ENCODE measurements around the gene GPC3.

GPC3 gene

DNA sequence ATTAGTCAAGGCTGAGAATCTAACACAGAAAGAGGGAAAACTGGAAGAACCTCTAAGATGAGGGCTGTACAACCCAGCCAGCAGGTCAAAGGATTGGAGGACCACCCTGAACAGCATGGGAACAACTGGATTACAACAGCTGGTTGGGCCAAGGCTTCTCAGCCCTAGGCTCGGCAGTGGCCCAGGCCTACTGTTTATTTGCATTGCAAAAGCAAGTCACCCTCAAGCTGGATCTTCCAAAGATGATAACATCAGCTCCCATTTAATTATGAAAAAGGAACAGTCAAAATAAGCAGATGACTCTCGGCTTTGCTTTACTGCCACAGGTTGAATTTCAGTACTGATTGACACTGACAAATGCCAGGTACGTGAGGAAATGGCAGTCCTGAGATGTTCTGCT is 61.8 kb downstream of the GPC3 start:
- TF ChIP-seq, protein P1, sequence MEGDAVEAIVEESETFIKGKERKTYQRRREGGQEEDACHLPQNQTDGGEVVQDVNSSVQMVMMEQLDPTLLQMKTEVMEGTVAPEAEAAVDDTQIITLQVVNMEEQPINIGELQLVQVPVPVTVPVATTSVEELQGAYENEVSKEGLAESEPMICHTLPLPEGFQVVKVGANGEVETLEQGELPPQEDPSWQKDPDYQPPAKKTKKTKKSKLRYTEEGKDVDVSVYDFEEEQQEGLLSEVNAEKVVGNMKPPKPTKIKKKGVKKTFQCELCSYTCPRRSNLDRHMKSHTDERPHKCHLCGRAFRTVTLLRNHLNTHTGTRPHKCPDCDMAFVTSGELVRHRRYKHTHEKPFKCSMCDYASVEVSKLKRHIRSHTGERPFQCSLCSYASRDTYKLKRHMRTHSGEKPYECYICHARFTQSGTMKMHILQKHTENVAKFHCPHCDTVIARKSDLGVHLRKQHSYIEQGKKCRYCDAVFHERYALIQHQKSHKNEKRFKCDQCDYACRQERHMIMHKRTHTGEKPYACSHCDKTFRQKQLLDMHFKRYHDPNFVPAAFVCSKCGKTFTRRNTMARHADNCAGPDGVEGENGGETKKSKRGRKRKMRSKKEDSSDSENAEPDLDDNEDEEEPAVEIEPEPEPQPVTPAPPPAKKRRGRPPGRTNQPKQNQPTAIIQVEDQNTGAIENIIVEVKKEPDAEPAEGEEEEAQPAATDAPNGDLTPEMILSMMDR (conservative IDR thresholded peaks at IDR 0.05; ENCODE audit: control insufficient read depth, insufficient read depth, low read depth, low read length) = no peak
- DNase-seq (ENCODE audit: low read depth) = no peak
- H3K4me3 ChIP-seq (ENCODE audit: control insufficient read depth, low read depth, low read length) = no peak overlapping the region

DNA sequence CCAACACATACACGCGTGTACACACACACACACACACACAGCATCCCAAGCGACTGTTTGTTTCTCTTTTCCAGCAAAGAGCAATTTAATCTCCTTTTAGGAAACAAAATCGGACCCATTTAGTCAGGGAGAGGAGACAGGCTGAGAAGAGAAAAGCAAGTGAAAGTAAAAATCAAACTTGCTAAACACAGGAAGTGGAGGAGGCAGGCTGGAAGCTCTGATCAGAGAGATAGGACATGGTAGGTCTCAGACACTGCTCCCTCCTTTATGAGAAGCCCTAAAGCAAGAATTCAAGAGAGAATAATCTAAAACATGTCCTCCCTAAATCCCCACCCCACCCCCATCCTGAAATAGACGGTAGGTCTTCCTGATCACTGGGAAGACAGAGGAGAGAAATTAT is 62.3 kb downstream of the GPC3 start:
- TF ChIP-seq, protein P1 (conservative IDR thresholded peaks at IDR 0.05; ENCODE audit: control insufficient read depth, insufficient read depth, low read depth, low read length) = no peak
- no peak for DNase-seq (ENCODE audit: low read depth)
- H3K4me3 ChIP-seq (ENCODE audit: control insufficient read depth, low read depth, low read length) = no peak overlapping the region

DNA sequence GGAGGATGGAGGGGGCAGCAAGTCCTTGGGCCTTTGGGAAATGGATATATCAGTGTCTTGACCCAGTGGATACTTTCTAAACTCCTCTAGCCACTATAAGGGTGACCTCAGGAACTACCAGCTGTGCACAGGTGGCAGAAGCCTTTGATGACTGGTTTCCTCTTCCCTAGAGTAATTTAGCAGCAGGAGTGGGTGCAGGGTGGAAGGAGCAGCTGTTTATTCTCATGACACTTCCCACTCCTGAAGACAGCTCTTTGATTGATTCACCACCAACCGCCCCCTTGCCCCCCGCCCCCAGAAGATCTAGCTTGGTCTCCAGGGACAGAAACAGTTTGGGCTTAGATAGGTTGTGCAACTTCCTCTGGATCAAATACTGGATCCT is 63.0 kb downstream of the GPC3 start:
- no peak overlapping the region for H3K4me3 ChIP-seq (ENCODE audit: control insufficient read depth, low read depth, low read length)
- DNase-seq (ENCODE audit: low read depth) = peak; percentile 3
- TF ChIP-seq, protein P1 (conservative IDR thresholded peaks at IDR 0.05; ENCODE audit: control insufficient read depth, insufficient read depth, low read depth, low read length) = no peak

DNA sequence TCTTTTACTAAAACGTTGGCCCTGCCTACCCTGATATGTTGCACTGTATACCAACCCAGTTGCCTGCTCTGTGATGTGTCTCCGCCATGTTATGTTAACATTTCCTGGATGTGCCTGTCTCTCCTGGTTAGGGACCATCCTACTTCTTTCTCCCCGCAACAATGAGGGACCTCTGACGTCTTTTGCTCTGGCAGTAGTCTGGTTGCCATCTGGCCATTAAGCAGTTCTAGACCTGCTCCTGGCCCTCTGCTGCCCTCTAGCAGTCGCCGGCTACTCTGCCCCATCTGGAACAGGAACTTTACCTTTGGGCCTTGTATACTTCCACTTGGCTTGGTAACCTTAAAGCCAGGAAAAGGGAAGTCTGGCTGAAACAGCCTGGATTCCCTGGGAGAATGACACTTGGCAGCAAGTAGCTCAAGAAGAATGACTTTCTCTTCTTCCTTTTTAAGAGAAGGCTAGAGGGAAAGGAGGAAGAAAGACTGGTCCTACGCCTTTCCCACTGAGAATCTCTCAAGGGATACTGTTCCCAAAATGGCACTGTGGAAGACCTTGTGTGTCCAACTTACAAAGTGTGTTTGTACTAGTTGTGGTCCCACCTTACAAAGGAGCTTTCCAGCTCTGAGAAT is 63.5 kb downstream of the GPC3 start:
- peak; percentile 41 for DNase-seq (ENCODE audit: low read depth)
- TF ChIP-seq, protein P1 (conservative IDR thresholded peaks at IDR 0.05; ENCODE audit: control insufficient read depth, insufficient read depth, low read depth, low read length) = peak; percentile 65
- no peak overlapping the region for H3K4me3 ChIP-seq (ENCODE audit: control insufficient read depth, low read depth, low read length)

DNA sequence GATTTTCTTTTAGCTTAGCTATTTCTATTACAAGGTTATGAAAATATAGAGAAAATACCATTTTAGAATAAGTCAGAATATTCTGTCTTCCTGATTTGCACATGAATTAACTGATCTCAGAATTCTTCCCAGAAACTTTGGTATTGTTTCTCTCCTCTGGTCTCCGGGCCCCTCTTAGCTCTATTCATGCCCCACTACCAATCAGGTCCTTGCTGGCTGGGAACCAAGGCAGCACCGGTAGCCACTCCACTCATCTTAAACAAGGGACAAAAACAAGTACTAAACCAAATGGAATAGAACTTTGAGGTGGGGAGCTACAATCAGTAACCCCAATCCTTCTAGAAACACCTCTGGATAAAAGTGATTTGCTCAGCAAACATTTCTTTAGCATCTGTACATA is 64.3 kb downstream of the GPC3 start:
- H3K4me3 ChIP-seq (ENCODE audit: control insufficient read depth, low read depth, low read length) = no peak overlapping the region
- TF ChIP-seq, protein P1 (conservative IDR thresholded peaks at IDR 0.05; ENCODE audit: control insufficient read depth, insufficient read depth, low read depth, low read length) = no peak
- DNase-seq (ENCODE audit: low read depth) = no peak

DNA sequence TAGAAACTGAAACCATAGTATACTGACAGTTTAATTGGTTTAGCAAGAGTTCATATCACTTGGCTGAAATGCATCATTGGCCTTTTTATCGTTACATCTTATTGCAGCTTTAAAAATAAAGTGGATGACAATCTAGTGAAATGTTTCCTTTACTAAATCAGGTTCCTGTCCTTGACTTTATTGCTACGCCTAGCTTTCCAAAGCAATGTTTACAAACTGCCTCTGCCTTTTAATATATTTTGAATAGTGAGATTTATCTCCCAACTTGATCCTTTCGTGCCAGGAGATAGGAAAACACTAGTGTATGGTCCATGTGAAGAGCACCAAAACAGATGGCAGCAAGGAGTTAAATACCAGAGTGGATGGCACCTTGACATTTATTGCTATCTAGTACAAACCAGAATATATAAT is 67.0 kb downstream of the GPC3 start:
- no peak for DNase-seq (ENCODE audit: low read depth)
- TF ChIP-seq, protein P1 (conservative IDR thresholded peaks at IDR 0.05; ENCODE audit: control insufficient read depth, insufficient read depth, low read depth, low read length) = no peak
- H3K4me3 ChIP-seq (ENCODE audit: control insufficient read depth, low read depth, low read length) = no peak overlapping the region
